Muscle layer of colon (tissue), 2 donors: ENCODE measurements around the gene UQCRH.

Experiments
- H3K27ac ChIP-seq: one replicate; pipeline ENCODE4 v1.7.0; 2013; ENCODE audit warnings: low read depth, mild to moderate bottlenecking, low read length, moderate library complexity
- H3K27me3 ChIP-seq, 2 donors: one replicate each; pipeline ENCODE4 v1.7.0; 2013; ENCODE audit warnings: low read length in 2 of 2, mild to moderate bottlenecking in 2 of 2; ENCODE audit not compliant: insufficient read depth in 2 of 2, control insufficient read depth in 1 of 2
- H3K36me3 ChIP-seq: one replicate; pipeline ENCODE4 v1.7.0; 2013; ENCODE audit warnings: mild to moderate bottlenecking, low read length; ENCODE audit not compliant: insufficient read depth
- H3K4me1 ChIP-seq: one replicate; pipeline ENCODE4 v1.7.0; 2013; ENCODE audit warnings: mild to moderate bottlenecking, low read length; ENCODE audit not compliant: insufficient read depth
- H3K4me3 ChIP-seq, 2 donors: one replicate each; pipeline ENCODE4 v1.7.0; 2013; ENCODE audit warnings: low read length in 2 of 2, low read depth in 1 of 2, mild to moderate bottlenecking in 1 of 2, moderate library complexity in 1 of 2
- H3K9ac ChIP-seq: one replicate; pipeline ENCODE4 v1.7.0; 2013; ENCODE audit warnings: low read length
- H3K9me3 ChIP-seq: one replicate; pipeline ENCODE4 v1.7.0; 2013; ENCODE audit warnings: mild to moderate bottlenecking, low read length
- donor health status: abdominal sarcoma.
- donor health status: Adenocarcinoma of cecum.

The UQCRH gene

DNA sequence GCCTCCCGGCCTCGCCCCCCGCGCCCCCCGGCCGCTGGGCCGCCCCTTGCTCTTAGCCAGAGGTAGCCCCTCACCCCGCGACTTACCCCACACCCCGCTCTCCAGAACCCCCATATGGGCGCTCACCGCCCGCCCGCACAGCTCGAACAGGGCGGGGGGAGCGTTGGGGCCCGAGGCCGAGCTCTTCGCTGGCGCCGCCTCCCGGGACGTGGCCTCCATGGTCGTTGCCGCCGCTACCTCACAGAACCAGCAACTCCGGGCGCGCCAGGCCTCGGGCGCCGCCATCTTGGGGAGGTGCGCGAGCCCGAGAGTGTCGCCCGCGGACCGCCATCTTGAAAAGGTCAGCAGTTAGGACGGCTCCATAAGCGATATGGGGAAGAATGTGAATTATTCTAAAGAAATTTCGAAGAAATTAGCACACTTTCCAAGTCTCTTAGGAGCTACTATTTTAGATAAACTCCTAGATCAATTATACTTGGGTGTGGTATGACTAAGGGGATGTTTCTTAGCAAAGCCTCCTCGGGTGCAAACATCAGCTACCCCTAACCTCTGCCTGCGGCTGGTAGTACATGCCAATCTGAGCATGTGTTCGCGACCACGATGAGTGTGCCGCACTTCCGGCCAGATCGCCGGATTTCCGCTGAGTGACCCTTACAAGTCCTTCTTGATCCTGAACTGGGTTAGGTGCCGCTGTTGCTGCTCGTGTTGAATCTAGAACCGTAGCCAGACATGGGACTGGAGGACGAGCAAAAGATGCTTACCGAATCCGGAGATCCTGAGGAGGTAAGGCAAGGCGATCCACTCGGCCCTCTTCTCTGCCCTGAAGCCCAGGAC, at the start of gene UQCRH, which contains the start of gene LRRC41:
UQCRH (plus strand) TSS at position 661 of the 834 bp plus-strand sequence; CDS start at position 730, 69 bp downstream.
LRRC41 (minus strand) TSS at position 579 of the 834 bp plus-strand sequence; CDS start at position 285, 294 bp downstream.
- Histone ChIP-seq H3K9ac (peak within 1 kb of the TSS; percentile 98), H3K4me3 (peak within 1 kb of the TSS; percentile 89 to 96), H3K27me3 (no peaks in the 10 kb centered on the region), H3K9me3 (no peaks in the 10 kb centered on the region), H3K4me1 (peaks cover 38% of the 10 kb centered on the region), H3K36me3 (no peaks in the 10 kb centered on the region), H3K27ac (peak within 1 kb of the TSS; percentile 86)

DNA sequence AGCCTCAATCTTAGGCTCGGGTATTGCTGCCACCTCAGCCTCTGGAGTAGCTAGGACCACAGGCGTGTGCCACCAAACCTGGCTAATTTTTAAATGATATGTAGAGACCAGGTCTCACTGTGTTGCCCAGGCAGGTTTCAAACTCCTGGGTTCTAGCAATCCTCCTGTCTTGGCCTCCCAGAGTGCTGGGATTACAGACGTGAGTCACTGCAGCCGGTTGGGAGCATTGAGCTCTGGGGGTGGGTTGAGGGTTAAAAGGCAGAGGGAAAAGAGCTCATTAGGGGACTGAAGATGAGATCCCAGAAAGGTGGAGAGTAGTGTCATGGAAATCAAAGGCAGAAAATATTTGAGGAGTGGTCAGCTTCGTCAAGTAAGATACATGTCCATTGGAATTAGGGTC, 48.8 kb upstream of the UQCRH start:
- Histone ChIP-seq H3K27ac (no peak overlapping the region), H3K36me3 (no peaks in the 10 kb centered on the region), H3K9me3 (no peaks in the 10 kb centered on the region), H3K27me3 (no peaks in the 10 kb centered on the region), H3K4me1 (no peaks in the 10 kb centered on the region), H3K9ac (no peak overlapping the region), H3K4me3 (no peak overlapping the region)

DNA sequence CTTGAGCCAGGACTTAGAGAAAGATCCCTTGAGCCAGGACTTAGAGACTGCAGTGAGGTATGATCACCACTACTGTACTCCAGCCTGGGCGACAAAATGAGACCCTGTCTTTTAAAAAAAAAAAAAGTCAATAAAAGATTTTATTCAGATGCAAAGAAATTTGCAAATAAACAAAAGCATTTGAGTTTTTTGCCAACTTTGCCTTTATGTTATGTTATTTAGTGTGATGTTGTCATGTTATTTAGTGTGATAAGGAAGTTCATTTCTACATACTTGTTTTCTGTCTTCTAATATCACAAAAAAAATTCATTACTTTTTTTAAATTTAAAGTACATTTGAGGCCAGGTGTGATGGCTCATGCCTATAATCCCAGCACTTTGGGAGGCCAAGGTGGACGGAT, 47.0 kb upstream of the UQCRH start:
- H3K4me3 ChIP-seq: no peak overlapping the region
- no peaks in the 10 kb centered on the region for H3K36me3 ChIP-seq
- no peaks in the 10 kb centered on the region for H3K27me3 ChIP-seq
- no peaks in the 10 kb centered on the region for H3K4me1 ChIP-seq
- no peak overlapping the region for H3K9ac ChIP-seq
- no peaks in the 10 kb centered on the region for H3K9me3 ChIP-seq
- H3K27ac ChIP-seq: no peak overlapping the region

DNA sequence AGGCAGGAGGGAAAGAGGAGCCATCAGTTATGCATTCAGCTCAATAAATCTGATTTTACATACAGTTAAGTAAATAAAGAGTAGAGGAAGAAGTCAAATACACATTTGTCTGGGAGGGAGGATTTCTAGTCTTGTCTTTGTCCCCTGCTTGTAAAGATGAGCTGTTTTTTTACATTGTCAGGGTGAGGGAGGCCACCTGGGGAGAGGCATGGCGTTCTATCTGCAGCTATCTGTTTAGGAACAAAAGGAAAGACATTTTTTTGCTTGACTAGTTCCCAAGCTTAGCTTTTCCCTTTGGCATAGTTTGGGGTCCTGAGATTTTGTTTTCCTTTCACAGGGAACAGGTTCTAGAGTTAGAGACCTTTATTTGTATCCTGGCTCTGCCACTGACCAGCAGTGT, 41.0 kb upstream of the UQCRH start:
- no peak overlapping the region for H3K4me3 ChIP-seq
- no peaks in the 10 kb centered on the region for H3K36me3 ChIP-seq
- H3K27ac ChIP-seq: no peak overlapping the region
- H3K9me3 ChIP-seq: no peaks in the 10 kb centered on the region
- no peak overlapping the region for H3K9ac ChIP-seq
- no peaks in the 10 kb centered on the region for H3K27me3 ChIP-seq
- H3K4me1 ChIP-seq: no peaks in the 10 kb centered on the region

DNA sequence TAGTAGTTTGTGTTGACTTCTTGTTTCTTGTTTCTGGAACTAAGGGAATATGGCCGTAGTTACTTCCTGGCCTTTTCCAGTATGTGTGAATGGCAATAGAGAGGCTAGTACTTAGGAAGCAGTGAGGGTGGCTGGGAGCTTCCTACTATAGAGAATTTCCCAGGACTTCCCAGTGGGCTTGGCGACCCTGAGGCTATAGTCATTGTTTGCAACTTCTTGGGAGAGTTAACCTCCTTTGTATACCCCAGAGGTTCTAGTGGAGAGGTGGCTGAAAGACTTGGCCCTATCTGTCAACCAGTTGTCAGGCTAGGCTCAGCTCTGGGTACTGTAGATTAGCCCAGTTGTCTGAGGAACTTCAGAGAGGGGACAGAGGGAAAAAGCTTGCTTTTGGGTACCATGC, 40.4 kb upstream of the UQCRH start:
- no peak overlapping the region for H3K27ac ChIP-seq
- no peaks in the 10 kb centered on the region for H3K27me3 ChIP-seq
- H3K4me3 ChIP-seq: no peak overlapping the region
- no peaks in the 10 kb centered on the region for H3K9me3 ChIP-seq
- H3K36me3 ChIP-seq: no peaks in the 10 kb centered on the region
- no peak overlapping the region for H3K9ac ChIP-seq
- no peaks in the 10 kb centered on the region for H3K4me1 ChIP-seq

DNA sequence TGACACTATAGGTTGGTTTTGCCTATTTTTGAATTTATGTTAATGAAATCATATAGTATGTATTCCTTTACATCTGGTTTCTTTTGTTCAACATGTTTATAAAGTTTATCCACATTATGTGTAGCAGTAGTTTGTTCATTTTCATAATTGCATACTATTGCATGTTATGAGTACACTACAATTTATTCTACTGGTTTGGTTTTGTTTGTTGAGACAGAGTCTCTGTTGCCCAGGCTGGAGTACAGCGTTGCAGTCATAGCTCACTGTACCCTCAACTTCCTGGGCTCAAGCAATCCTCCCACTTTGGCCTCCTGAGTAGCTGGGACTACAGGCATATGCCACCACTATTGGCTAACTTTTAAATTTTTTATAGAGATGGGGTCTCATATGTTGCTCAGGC, 34.9 kb upstream of the UQCRH start:
- H3K9ac ChIP-seq: no peak overlapping the region
- no peak overlapping the region for H3K4me3 ChIP-seq
- no peaks in the 10 kb centered on the region for H3K4me1 ChIP-seq
- no peak overlapping the region for H3K27ac ChIP-seq
- no peaks in the 10 kb centered on the region for H3K27me3 ChIP-seq
- H3K9me3 ChIP-seq: no peaks in the 10 kb centered on the region
- H3K36me3 ChIP-seq: no peaks in the 10 kb centered on the region

DNA sequence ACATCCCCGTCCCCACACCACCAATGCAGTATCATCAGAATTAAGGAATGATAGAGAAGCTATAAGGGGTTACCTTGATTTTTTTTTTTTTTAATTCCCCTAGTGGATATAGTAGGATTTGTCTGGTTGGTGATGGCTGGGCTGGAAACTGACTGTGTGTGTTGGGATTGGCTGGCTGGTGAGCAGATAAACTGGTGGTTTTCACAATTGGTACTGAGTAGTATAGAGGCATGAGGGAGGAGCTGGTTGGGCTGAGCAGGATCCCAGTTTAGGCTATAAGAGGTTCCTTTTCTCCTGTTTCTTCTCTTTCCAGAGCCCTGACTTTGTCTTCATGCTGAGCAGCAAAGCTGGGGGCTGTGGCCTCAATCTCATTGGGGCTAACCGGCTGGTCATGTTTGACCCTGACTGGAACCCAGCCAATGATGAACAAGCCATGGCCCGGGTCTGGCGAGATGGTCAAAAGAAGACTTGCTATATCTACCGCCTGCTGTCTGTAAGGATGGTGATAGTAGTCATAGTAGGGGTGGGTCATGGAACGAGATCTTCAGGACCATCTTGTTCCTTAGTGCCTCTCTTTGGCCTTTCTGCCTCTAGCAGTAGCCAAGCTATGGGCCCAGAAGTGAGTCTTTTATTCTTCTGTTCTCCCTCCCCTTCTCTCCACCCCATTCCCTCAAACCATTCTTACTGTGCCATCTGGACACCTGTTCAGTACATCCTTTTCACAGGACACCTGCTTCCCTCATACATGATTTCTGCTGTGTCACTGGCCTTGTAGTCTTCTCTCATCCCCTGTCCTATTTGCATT, 29.1 kb upstream of the UQCRH start:
- Histone ChIP-seq H3K27me3 (no peaks in the 10 kb centered on the region), H3K9ac (no peak overlapping the region), H3K4me3 (no peak overlapping the region), H3K36me3 (peaks cover 16% of the 10 kb centered on the region), H3K27ac (no peak overlapping the region), H3K4me1 (no peaks in the 10 kb centered on the region), H3K9me3 (no peaks in the 10 kb centered on the region)

DNA sequence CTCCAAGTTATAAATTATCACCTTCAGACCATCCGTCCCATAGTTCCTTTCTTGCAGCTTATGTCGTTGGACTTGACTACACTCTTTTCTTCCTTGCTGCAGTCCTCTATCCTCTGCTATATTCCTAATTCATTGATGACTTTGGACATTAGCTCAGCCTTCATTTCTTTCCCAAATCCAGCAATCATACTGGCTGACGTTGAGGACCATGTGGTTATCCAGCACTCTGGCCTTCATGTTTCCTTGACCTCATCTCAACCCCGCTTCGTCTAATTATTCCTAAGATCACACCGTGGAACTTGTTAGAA, 28.5 kb upstream of the UQCRH start:
- Histone ChIP-seq H3K27ac (no peak overlapping the region), H3K36me3 (peaks cover 21% of the 10 kb centered on the region)

DNA sequence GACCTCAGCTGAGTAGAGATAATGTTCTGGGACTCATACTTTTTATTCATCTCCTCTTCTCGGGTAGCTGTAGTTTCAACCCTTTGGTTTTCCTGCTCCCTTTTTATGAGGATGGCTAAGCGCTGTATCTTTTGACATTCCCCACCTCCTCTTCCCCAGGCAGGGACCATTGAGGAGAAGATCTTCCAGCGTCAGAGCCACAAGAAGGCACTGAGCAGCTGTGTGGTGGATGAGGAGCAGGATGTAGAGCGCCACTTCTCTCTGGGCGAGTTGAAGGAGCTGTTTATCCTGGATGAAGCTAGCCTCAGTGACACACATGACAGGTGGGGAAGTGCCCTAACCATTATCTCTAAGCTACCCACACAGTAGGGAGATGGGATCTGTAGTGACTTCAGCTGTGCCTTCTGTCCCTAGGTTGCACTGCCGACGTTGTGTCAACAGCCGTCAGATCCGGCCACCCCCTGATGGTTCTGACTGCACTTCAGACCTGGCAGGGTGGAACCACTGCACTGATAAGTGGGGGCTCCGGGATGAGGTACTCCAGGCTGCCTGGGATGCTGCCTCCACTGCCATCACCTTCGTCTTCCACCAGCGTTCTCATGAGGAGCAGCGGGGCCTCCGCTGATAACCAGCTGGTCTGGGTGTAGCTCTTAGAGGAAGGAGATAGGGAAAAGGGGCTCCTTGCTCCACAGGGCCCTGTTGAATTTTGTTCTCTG, 25.7 kb upstream of the UQCRH start:
- H3K27ac ChIP-seq: no peak overlapping the region
- H3K9ac ChIP-seq: no peak overlapping the region
- H3K36me3 ChIP-seq: peaks cover 46% of the 10 kb centered on the region
- H3K4me1 ChIP-seq: no peaks in the 10 kb centered on the region
- no peak overlapping the region for H3K4me3 ChIP-seq
- H3K9me3 ChIP-seq: no peaks in the 10 kb centered on the region
- no peaks in the 10 kb centered on the region for H3K27me3 ChIP-seq

More for the DNA sequence above, 28.5 kb upstream of the UQCRH start:
- H3K9me3 ChIP-seq: no peaks in the 10 kb centered on the region
- no peaks in the 10 kb centered on the region for H3K4me1 ChIP-seq
- no peak overlapping the region for H3K9ac ChIP-seq
- no peak overlapping the region for H3K4me3 ChIP-seq
- H3K27me3 ChIP-seq: no peaks in the 10 kb centered on the region

DNA sequence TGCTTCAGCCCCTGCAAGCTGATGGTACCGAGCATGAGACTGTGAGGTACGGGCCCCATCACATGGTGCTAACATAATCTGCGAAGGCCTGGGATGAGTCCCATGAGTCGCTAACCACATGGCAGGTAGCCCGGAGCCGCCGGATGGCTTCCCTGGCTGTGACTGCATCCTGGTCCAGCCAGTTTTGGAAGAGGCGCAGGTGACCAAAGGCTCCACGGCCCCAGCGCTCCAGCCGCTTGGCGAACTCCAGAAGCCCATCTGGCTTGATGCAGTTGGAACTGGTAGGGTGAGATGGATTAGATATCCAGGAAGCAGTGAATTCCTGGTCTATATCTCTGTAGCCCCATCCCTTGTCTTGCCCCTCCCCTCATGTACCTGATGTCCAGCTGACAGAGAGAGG, 24.7 kb upstream of the UQCRH start:
- no peaks in the 10 kb centered on the region for H3K9me3 ChIP-seq
- no peak overlapping the region for H3K4me3 ChIP-seq
- no peak overlapping the region for H3K9ac ChIP-seq
- no peak overlapping the region for H3K27ac ChIP-seq
- H3K36me3 ChIP-seq: peaks cover 48% of the 10 kb centered on the region
- no peaks in the 10 kb centered on the region for H3K27me3 ChIP-seq
- H3K4me1 ChIP-seq: no peaks in the 10 kb centered on the region

DNA sequence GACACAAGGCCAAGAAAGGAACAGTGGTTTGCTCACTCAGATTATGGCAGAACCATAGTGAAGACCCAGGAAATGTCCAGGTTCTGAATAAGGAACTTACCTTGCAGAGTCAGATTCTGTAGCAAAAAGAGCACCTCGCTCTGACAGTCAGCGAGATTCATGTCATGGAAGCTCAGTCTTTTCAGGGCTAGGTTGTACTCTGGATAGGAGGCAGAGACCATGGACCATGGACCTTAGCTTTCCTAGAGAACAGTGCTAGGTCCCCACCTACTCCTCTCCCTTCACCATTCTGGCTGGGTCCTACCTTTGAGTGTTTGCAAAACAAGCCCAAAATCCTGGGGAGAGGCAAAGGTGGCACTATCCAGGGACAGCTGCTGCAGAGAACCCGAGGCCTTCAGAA, 23.4 kb upstream of the UQCRH start:
- no peak overlapping the region for H3K27ac ChIP-seq
- H3K9me3 ChIP-seq: no peaks in the 10 kb centered on the region
- H3K4me1 ChIP-seq: no peaks in the 10 kb centered on the region
- no peak overlapping the region for H3K4me3 ChIP-seq
- H3K36me3 ChIP-seq: peaks cover 59% of the 10 kb centered on the region
- H3K27me3 ChIP-seq: no peaks in the 10 kb centered on the region
- H3K9ac ChIP-seq: no peak overlapping the region
